OCI-LY3 (cell line): Measurements from ENCODE around the gene MAP2K7.

Experiments
- CTCF ChIP-seq: fragments of 200-600, 300-600 bp; sonication (generic); IDR thresholded peaks from 2 replicates; pipeline ENCODE4 v1.5.1; 2014; ENCODE audit warnings: antibody characterized with exemption, low read length, low read depth
- EZH2phosphoT487 ChIP-seq: fragments of 200-600 bp; shearing (Covaris generic); IDR thresholded peaks from 2 replicates; pipeline ENCODE4 v1.6.1; 2018; ENCODE audit warnings: antibody characterized with exemption, mixed run types, low read depth

GRCh38 chr19:7888145-7888825 is 15.4 kb upstream of the MAP2K7 start, which contains the start of gene LRRC8E:
- no peak for TF ChIP-seq CTCF
- no peak for TF ChIP-seq EZH2phosphoT487
